Activated naive CD8-positive, alpha-beta T cell (primary cell): ENCODE data around the gene PPP1R12C.
A peak's percentile ranks its signal among the peaks of the same experiment; 100 is the strongest.

Experiments
- H3K27ac Mint-ChIP-seq: one replicate; pipeline ENCODE4 v1.8.0; 2021; ENCODE audit warnings: mixed read lengths
- H3K27me3 Mint-ChIP-seq: one replicate; pipeline ENCODE4 v1.8.0; 2021; ENCODE audit warnings: mixed read lengths
- H3K36me3 Mint-ChIP-seq: one replicate; pipeline ENCODE4 v1.8.0; 2021; ENCODE audit warnings: mixed read lengths
- H3K4me1 Mint-ChIP-seq: one replicate; pipeline ENCODE4 v1.8.0; 2021; ENCODE audit warnings: low read depth, mixed read lengths
- H3K4me3 Mint-ChIP-seq: one replicate; pipeline ENCODE4 v1.8.0; 2021; ENCODE audit warnings: mild to moderate bottlenecking, mixed read lengths
- H3K9me3 Mint-ChIP-seq: one replicate; pipeline ENCODE4 v1.8.0; 2021; ENCODE audit warnings: low read depth, mixed read lengths

The PPP1R12C gene

DNA sequence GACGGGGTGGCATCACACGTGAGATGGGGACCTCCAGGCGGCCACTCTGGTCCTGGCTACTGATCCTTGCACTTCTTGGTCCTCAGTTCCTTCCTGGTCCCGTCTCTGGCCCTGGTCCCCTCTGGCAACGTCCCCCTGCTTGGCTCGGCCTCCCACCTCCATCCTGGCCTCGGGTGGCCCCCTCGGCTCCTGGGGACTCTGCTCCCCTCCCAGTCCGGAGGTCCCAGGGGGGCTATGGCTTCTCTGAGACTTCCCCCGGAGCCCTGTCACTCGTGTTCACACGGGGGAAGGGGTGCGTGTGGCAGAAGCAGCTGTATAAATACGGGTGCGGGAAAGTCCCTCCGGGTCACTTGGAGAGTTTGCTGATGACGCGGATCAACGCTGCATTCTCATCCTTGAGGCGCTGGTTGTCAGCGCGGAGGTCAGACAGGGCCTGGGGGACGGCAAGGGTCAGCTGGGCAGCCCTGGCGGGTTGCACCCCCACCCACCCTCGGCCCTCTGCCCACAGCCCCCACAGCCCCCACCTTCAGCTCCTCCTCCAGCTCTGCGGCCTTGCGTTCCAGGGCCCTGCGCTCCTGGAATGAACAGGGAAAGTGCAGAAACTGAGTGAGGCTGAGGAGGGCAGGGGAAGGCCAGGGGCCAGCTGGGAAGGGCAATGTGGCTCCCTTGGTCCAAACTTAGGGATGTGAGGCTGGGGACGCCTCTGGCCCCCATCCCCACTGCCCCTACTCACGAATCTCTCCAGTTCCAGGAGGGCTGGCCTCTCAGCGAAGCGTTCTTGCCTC is 26.1 kb downstream of the PPP1R12C start:
- Mint-ChIP-seq H3K9me3 (no peaks in the 10 kb centered on the region), H3K4me1 (peaks cover 22% of the 10 kb centered on the region), H3K36me3 (peaks cover 3% of the 10 kb centered on the region), H3K27ac (no peak overlapping the region), H3K27me3 (peaks cover 12% of the 10 kb centered on the region), H3K4me3 (no peak overlapping the region)

DNA sequence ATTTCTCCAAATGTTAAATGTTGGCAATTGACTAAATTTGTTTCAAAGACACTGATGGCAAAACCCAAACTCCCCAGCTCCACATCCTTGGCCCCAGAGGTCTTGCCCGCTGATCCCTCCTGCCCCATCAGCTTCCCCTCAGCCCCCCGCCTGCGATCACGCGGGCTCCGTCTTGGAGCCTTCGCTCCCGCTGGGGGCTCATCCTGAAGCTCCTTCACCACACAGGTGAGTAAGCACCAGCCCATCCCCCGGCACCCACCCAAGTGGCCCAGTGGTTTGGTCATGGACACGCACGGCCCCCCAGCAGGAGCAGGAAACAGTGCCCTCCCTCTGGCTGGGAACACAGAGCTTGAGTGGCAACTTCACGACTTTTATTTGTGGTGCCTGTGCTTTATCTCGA is 26.9 kb downstream of the PPP1R12C start:
- Mint-ChIP-seq H3K36me3 (peaks cover 3% of the 10 kb centered on the region), H3K27ac (no peak overlapping the region), H3K4me3 (no peak overlapping the region), H3K9me3 (no peaks in the 10 kb centered on the region), H3K27me3 (peaks cover 15% of the 10 kb centered on the region), H3K4me1 (peaks cover 22% of the 10 kb centered on the region)

DNA sequence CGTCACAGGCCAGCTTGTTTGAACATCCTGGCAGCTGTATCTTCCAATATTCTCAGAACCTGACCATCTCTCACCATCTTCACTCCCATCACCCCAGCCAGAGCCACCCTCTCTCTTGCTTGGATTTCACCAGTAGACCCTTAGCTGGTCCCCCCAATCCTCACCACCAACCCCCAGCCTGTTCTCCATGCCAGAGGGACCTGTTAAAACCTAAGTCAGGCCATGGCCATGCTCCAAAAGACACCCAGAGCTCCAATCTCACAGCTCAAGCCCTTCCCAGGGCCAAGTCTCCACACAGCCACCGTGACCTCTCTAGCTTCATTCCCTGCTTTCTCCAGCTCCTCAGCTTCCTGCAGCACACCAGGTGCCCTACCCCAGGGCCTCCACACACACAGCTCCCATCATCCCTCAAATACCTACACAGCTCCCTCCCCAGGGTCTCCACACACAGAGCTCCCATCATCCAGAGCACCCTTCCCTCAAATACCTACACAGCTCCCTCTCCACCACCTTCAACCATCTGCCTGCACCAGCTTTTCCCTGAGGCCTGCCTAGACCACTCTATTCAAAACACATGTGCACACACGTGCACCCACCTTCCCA is 28.0 kb downstream of the PPP1R12C start:
- Mint-ChIP-seq H3K4me1 (peaks cover 22% of the 10 kb centered on the region), H3K9me3 (no peaks in the 10 kb centered on the region), H3K4me3 (no peak overlapping the region), H3K27me3 (peaks cover 19% of the 10 kb centered on the region), H3K27ac (no peak overlapping the region), H3K36me3 (no peaks in the 10 kb centered on the region)

DNA sequence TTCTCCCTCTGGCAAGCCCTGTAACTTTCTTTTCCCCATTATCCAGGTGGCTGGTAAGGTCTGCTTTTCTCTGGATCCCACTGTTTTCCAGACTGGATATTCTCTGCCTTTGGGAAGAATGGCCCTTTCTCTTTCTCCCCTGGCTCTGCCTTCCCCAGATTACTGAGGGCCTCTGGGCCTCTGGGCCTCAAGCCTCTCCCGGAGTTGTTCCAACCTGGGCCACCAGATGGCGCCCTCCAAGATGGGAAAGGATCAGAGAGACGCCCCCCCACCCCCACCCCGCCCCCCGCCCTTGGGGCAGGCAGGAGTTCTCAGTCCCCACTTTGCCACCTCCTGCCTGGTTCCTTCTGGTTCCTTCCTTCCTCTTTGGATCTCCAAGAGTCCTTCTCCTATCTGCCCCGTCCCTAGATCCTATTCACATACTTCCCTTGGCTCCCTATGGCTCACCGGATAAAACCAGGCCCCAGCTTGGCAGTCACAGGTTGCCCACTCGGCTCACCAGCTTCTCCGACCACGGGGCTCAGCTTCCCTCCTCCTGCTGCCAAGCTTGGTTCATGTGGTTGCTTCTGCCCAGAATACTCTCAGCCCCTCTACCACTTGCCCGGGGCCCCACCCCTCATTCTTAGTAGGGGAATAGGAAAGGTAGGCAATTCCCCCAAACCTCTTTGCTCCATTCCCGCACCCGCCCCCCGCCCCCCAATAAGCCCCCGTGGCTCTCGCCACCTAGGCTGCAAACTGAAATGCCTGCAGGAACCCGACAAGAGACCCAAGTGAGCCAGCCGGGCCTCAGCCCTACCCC is 28.7 kb downstream of the PPP1R12C start:
- Mint-ChIP-seq H3K27ac (no peak overlapping the region), H3K4me1 (peaks cover 22% of the 10 kb centered on the region), H3K27me3 (peaks cover 23% of the 10 kb centered on the region), H3K9me3 (no peaks in the 10 kb centered on the region), H3K36me3 (no peaks in the 10 kb centered on the region), H3K4me3 (peak overlapping the region; percentile 80)

DNA sequence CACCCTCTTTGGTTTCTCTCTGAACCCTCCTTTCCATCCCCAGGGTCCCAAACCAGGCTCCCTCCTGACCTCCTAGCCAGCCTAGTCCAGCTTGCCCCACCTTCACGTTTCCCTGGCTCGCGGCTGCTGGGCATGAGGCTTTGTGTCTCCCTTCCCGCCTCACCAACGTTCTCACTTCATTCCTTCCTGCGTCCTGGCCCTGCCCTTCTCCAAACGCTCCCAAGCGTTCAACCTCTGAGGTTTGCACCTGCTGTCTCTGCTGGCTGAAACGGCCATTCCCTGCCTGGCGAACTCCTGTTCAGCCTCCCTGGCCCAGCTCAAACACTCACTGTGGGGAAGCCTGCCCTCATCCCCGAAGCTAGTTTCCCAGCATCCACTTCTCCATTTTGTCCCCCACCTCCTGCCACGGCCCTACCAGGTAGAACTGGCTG is 29.4 kb downstream of the PPP1R12C start:
- peaks cover 22% of the 10 kb centered on the region for H3K4me1 Mint-ChIP-seq
- H3K4me3 Mint-ChIP-seq, result peak overlapping the region; percentile 80
- H3K27me3 Mint-ChIP-seq, result peaks cover 25% of the 10 kb centered on the region
- no peaks in the 10 kb centered on the region for H3K9me3 Mint-ChIP-seq
- H3K36me3 Mint-ChIP-seq, result no peaks in the 10 kb centered on the region
- no peak overlapping the region for H3K27ac Mint-ChIP-seq

DNA sequence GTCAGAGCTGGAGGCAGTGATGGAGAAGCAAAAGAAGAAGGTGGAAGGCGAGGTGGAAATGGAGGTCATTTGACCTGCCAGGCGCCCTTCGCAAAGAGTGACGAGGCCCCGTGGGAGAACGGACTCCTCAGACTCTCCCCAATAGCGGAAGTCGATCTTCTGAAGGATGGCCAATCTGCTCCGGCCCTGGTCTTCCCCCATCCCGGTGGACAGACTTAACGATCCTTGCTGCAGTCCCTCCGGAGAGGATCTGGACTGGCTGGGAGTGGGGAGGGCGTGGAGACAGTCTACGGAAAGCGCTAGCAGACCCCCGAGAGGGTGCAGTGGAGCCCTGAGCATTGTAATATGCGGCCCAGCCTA is 29.9 kb downstream of the PPP1R12C start:
- H3K27ac Mint-ChIP-seq, result no peak overlapping the region
- H3K36me3 Mint-ChIP-seq, result no peaks in the 10 kb centered on the region
- H3K4me3 Mint-ChIP-seq, result peak overlapping the region; percentile 80
- H3K9me3 Mint-ChIP-seq, result no peaks in the 10 kb centered on the region
- peaks cover 23% of the 10 kb centered on the region for H3K4me1 Mint-ChIP-seq
- peaks cover 27% of the 10 kb centered on the region for H3K27me3 Mint-ChIP-seq

DNA sequence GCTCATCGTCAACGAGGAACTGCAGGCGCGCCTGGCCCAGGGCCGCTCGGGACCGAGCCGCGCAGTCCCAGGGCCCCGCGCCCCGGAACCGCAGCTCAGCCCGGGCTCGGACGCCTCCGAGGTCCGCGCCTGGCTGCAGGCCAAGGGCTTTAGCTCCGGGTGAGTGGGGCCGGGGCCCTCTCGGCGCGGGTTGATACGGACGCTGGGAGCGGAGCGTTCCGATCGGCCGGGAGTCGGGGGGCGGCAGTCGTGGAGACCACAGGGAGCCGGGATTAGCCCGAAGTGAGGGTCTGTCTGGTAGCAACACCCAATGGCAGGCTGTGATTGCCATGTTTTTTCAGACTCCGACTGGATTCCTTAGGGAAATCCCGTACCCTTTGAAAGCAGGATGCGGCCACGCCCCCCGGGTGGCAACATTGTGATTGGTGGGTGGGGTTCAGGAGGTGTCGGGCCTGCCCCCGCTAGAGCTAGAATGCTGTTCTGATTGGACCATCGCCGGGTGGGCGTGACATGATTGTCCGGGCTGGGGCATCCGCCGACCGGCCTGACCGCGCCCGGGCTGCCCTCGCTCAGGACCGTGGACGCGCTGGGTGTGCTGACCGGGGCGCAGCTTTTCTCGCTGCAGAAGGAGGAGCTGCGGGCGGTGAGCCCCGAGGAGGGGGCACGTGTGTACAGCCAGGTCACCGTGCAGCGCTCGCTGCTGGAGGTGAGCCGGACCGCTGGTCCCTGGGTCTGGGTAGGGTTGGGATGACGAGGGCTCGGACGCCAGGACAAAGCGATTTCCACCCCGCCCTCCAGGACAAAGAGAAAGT is 30.5 kb downstream of the PPP1R12C start:
- no peaks in the 10 kb centered on the region for H3K9me3 Mint-ChIP-seq
- H3K36me3 Mint-ChIP-seq, result no peaks in the 10 kb centered on the region
- peaks cover 28% of the 10 kb centered on the region for H3K27me3 Mint-ChIP-seq
- peak overlapping the region; percentile 80 for H3K4me3 Mint-ChIP-seq
- H3K27ac Mint-ChIP-seq, result no peak overlapping the region
- peaks cover 25% of the 10 kb centered on the region for H3K4me1 Mint-ChIP-seq

DNA sequence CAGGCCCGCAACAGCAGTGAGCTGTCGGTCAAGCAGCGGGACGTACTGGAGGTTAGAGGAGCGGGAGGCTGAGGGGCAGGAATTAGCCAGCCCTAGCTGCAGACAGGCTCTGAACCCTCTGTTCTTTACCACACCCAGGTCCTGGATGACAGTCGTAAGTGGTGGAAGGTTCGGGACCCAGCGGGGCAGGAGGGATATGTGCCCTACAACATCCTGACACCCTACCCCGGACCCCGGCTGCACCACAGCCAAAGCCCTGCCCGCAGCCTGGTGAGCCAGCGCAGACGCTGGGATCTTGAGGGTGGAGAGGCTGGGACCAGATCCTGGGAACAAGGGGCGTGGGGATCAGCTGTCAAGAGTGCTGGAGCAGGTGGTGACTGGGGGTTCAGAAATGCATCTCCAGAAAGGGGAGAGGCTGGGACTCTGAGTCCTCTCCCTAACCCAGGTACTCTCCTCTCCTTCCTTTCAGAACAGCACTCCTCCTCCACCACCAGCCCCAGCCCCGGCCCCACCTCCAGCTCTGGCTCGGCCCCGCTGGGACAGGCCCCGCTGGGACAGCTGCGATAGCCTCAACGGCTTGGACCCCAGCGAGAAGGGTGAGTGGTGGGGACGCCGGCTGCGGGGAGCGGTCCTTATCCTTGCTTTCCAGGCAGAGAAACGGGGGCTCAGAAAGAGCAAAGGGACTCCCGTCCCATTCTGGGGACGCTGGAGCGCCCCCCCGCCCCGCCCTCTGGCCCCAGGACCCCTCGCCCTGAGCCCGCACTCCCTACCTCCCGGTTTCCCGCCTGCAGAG is 31.3 kb downstream of the PPP1R12C start:
- H3K36me3 Mint-ChIP-seq, result no peaks in the 10 kb centered on the region
- H3K9me3 Mint-ChIP-seq, result no peaks in the 10 kb centered on the region

DNA sequence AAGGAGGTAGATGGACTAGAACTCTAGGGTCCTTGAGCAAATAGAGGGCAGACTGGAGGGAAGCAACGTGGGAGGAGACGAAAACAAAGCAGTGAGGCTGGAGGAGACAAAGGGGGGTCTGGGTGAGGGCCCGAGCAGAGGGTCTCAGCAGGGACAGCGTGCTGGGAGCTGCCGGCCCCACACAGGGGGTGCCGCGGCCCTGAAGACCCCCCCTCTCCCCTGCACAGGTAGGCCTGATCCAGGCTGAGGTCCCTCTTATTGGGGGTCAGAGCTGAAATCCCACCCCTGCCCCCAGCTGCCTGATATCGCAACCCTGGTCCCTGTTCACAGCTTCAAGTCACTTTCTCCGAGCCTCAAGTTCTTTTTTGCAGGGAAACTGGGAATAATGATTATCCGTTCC is 33.0 kb downstream of the PPP1R12C start:
- no peaks in the 10 kb centered on the region for H3K36me3 Mint-ChIP-seq
- H3K4me1 Mint-ChIP-seq, result peaks cover 38% of the 10 kb centered on the region
- H3K27me3 Mint-ChIP-seq, result peaks cover 32% of the 10 kb centered on the region
- H3K4me3 Mint-ChIP-seq, result no peak overlapping the region
- H3K9me3 Mint-ChIP-seq, result no peaks in the 10 kb centered on the region
- H3K27ac Mint-ChIP-seq, result no peak overlapping the region

More for the DNA sequence above, 31.3 kb downstream of the PPP1R12C start:
- Mint-ChIP-seq H3K27me3 (peaks cover 28% of the 10 kb centered on the region), H3K4me1 (peaks cover 27% of the 10 kb centered on the region), H3K27ac (no peak overlapping the region), H3K4me3 (peak overlapping the region; percentile 20)

DNA sequence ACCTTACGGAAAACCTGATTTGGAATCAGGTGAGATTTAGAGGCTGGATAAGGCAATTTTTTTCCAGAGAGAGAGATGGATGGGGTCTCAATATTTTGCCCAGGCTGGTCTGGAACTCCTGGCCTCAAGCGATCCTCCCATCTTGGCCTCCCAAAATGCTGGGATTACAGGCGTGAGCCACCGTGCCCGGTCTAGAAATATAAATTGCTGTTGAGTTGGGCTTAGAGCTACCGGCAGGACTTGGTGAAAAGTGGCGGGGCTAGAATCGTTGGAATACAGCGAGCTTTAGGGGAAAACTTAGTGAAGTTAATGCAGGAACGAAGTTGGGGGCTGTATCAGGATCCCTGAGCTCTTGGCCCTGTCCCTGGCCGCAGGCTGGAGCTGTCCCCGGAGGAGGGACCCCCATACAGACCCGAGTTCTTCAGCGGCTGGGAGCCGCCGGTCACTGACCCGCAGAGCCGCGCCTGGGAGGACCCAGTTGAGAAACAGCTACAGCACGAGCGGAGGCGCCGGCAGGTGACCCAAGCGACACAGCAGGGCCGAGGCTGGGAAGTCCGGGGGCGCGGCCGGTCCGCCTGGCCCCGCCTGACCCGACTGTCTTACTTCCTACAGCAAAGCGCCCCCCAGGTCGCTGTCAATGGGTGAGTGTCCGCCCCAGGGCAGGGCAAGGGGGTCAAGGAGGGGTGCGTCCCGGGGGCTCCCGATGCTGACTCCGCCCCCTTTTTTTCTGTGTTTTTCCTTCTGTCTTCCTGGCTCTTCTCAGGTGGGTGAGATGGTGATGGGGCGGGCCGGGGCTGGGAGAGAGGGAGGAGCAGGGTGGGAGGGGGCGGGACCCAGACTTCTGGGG is 34.2 kb downstream of the PPP1R12C start:
- H3K9me3 Mint-ChIP-seq, result no peaks in the 10 kb centered on the region
- no peak overlapping the region for H3K27ac Mint-ChIP-seq
- H3K36me3 Mint-ChIP-seq, result no peaks in the 10 kb centered on the region
- peaks cover 31% of the 10 kb centered on the region for H3K4me1 Mint-ChIP-seq
- no peak overlapping the region for H3K4me3 Mint-ChIP-seq
- peaks cover 28% of the 10 kb centered on the region for H3K27me3 Mint-ChIP-seq

DNA sequence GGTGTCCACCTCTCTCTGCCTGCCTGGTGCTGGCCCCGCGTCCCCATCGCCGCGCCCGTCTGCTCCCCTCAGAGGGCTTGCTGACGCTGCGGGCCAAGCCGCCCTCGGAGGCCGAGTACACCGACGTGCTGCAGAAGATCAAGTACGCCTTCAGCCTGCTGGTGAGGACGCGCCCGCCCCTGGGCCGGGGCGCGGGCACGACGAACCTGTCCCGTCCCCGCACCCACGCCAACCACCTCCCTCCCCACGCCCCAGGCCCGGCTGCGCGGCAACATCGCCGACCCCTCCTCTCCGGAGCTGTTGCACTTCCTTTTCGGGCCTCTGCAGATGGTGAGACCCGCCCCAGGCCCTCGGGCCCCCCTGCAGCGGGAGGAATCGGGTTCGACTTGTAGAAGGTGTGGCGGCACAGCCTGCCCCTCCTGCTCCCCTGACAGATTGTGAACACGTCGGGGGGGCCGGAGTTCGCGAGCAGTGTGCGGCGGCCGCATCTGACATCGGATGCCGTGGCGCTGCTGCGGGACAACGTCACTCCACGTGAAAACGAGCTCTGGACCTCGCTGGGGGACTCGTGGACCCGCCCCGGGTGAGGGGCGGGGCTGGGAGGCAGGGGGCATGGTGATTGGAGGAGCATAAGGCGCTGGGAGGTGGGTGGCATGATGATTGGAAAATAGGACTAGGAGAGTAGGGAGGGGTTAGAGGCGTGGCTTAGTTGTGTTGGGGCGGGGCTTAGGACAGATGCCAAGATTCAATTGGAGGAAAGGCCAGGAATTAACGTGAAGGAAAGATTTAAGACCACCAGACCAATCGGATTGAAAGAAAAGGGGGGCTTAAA is 35.2 kb downstream of the PPP1R12C start:
- Mint-ChIP-seq H3K9me3 (no peaks in the 10 kb centered on the region), H3K4me3 (peak overlapping the region; percentile 71), H3K4me1 (peaks cover 23% of the 10 kb centered on the region), H3K36me3 (no peaks in the 10 kb centered on the region), H3K27ac (no peak overlapping the region), H3K27me3 (peaks cover 20% of the 10 kb centered on the region)

DNA sequence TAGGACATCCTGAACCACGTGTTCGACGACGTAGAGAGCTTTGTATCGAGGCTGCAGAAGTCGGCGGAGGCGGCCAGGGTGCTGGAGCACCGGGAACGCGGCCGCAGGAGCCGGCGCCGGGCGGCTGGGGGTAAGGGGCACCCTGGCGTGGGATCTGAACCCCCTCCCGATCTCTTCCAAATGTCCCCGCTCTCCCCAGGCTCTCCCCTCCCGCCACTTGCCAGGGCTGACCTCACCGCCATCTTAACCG is 35.7 kb downstream of the PPP1R12C start:
- no peak overlapping the region for H3K27ac Mint-ChIP-seq
- H3K4me3 Mint-ChIP-seq, result peak overlapping the region; percentile 80
- H3K27me3 Mint-ChIP-seq, result peaks cover 25% of the 10 kb centered on the region
- H3K36me3 Mint-ChIP-seq, result no peaks in the 10 kb centered on the region
- peaks cover 18% of the 10 kb centered on the region for H3K4me1 Mint-ChIP-seq
- no peaks in the 10 kb centered on the region for H3K9me3 Mint-ChIP-seq
